NCI-H2196 treated with DMSO at 0.1 percent for 48 hours (cell line): ENCODE data around the gene CCDC51.
"Not testable (repeated sequence)": the region's sequence is repeated elsewhere in the genome, so short reads cannot be mapped to it uniquely, and the experiment has no call there.

Experiments
- DNase-seq: peaks from one replicate; lab custom pipeline; 2025; ENCODE audit not compliant: unreplicated experiment; lab: John Stamatoyannopoulos, UW

The CCDC51 gene

GRCh38 chr3:48408823-48409281 is 31.1 kb downstream of the CCDC51 start:
- DNase-seq = no peak

DNA sequence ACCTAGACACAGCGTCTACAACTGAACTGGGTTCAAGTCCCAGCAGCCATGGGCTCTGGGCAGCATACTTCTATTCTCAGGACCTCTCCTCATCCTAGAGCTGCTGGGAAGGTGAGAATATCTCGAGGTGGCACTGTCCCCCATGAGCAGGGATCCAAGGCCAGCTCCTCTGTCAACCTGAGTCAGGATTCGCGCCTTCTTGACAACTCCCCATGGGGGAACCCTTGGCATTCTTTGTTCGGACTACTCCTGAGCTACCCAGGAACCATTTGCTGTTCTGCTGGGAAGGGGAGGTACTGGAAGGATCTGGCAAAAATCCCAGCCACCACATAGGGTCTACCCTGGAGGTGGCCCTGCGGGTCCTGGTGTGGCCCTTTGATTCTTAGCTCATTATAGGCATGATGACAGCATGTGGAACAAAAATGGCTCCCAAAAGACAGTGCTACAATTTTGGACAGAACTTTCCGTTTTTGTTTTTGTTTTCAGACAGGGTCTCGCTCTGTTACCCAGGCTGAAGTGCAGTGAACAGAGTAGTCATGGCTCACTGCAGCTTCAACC is 32.3 kb downstream of the CCDC51 start:
- DNase-seq = no peak

DNA sequence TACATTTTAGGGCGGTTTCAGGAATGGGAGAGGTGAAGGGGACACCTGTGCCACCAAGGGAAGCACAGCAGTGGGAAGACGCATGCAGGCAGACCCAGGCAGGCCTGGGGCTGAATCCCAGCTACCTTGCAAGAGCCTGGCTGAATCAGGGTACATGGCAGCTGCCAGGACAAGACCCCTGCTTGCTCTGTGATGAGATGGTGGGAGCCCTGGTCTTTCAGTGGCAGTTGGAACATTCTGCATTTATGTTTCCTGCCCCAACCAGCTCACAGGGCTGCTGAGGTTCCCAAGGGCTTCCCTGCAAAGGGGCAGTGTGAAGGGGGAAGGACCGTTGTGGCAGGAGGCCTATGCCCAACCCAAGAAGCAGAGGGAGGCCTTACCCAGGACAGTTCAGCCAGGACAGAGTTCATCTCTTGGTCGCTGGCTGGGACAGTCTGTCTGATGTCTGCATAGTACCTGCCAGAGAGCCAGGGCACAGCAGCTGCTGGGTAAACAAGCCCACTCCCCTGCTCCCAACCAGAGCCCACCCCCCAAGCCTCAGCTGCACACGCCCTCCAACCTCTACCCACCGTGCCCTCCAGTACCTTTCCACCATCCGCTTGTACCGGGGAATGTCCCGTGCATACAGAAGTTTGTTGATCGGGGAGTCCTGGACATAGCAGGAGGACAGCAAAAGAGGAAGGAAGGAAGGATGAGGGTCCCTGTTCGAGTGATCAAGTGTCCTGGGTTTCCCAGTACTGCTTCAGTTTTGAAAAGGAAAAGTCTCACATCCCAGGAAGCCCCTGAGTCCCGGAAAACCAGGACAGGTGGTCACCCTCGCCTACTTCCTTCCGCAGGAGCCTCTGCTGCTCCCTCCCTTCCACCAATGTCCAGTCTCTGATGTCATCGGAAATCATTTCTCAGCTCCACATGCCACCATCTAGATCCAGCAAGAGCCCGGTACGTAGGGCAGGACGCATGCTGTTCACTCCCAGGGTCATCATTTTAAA is 33.2 kb downstream of the CCDC51 start:
- no peak for DNase-seq

GRCh38 chr3:48405971-48406370 is 33.9 kb downstream of the CCDC51 start:
- DNase-seq = no peak

DNA sequence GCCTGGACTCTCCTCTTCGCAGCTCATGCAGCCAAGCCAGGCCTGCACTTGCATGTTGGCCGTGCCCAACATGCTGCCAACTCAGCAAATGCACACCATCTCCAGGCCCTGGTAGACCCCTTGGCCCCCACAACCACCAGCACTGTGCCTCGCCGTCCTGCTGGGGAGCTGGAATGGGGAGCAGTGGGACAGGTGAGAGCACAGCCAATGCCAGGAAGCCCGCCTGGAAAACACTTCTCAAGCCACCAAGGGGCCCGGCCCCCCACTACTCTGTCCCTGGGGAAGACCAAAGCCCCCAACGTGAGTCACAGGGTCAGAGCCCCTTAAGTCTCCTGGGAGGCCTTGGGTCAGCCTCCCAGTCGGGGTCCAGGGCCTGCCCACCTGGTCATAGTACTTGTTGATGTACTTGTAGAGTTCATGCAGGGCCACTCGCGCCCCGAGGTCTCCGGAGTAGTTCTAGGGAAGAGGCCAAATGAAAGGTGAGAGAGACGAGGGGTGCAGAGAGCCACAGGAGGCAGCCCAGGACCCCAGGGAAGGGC is 34.5 kb downstream of the CCDC51 start:
- no peak for DNase-seq

DNA sequence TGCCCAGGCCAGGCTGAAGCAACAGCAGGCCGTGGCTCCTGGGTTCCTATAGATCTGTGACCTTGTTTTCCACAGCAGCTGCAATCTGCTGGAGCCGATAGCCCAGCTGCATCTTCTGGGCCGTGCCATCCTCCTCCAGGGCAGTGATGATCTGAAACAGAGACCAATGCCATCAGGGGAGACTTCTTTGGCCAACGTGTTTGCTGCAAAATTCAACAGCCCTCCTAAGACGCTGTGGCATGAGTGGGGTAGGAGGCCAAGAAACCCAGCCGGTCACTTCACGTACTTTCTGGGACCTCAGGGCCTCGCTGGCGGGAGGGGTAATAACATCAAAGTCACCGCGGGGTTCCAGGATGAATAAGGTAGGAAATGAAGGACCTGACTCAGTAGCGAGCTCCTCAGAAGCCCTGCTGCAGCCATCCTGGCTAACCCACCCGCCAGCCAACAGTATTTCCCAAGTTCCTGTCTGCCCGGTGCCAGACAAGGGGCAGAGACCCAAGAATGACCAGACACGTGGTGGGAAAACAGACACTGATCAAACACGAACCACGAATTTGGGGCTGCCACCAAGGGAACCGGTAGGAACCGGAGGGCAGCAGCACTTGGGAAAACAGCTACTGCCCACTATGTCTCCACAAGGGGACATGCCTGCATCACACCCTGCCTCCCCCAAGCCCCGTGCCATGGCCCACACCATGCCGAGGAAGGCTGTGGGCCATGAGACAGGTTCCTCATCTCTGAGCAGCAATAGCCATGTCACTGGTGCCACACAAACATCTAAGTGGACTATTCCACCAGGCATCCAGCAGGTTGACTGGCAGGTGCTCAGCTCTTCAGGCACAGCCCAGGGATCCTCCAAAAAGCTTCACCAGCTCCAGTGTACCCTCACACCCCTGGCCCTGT is 35.2 kb downstream of the CCDC51 start:
- DNase-seq = no peak

- no peak for DNase-seq
These were observed 36.1 kb downstream of the CCDC51 start for GRCh38 chr3:48403533-48404439.

DNA sequence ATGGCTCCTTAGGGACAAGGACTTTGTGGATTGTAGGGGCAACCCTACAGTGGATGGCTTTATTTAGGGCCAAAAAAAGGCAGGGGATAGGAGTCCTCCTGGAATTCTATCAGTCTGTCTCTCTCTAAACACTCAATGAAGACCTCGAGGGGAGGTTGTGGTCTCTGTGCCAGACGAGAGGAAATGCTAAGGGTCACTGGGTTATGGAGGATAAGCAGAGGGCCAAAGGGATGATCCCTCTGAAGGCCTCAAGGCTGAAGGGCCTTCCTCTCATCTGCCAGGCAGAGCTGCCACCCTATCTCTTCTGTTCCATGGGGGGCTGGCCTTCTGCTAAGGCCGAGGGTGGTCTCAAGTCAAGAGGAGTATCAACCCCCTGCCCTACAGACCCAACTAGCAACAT is 37.0 kb downstream of the CCDC51 start:
- no peak for DNase-seq

DNA sequence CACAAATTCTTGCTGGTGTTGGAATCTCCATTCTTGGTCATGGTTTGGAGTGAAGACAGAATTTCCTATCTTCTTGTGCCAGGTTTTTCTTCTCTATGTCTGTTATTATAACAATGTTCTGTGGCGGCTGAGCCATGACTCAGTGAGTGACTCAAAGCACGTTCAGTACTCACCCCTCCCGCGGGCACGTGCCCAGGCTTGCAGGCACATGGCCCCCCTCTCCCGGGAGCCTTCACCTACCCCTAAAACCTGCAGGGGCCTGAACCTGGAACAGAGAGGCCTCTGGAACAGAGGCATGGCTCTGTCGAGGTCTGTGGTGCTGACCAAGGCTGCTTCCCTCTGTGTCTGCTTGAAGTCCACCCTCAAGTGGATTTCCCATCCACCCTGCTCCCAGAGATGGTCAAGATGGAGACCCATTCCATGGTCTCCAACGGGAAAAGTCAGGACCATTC is 37.6 kb downstream of the CCDC51 start:
- DNase-seq = no peak

DNA sequence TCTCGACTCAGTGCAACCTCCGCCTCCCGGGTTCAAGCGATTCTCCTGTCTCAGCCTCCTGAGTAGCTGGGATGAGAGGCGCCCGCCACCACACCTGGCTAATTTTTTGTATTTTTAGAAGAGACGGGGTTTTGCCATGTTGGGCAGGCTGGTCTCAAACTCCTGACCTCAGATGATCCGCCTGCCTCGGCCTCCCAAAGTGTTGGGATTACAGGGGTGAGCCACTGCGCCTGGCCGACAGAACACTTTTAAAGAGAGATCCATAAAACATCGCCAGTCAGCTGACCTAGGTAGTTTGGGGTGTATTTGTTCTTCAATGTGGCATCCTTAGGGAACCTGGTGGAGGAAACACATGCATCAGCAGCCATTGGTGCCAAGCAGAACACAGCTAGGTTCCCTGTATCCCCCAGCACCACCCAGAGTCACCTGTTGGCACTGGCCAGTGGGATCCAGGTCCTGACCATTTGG is 38.5 kb downstream of the CCDC51 start:
- not testable (repeated sequence) for DNase-seq

- peak; percentile 1 for DNase-seq
These were observed 39.0 kb downstream of the CCDC51 start for GRCh38 chr3:48400824-48401433.

DNA sequence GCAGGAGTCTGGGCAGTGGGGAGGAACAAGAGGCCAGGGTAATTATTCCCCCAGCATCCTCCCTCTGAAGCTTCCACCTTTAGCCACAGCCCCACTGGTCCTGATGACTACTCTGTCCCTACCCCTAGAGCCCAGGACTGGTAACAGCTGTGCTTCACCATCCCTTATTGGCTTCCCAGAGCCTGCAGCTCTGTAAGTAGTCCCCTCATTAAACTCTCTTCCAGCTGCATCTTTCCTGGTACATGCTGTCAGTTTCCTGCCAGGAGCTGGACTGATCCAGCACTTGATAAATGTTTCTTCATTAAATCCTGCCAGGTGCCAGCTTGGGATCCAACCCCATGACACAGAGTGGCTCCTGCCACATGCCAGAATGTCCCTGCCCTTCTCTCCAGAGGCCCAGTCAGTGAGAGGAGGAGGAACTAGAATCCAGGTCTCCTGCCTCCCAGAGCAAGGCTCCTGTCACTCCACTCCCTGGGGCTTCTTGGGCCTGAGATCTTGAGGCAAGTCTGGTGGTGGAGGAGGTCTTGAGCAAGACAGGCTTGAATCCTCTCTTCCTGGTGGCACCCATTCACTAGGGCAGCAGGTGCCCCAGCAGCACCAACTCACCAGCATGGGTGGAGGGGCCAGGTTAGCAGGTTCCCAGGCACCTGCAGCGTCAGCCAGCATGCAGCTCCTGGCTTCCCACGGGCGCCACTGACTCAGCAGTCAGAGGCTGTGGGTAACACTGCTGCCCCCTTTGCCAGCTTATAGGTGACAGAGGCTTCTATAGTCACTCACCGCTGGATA is 40.3 kb downstream of the CCDC51 start:
- no peak for DNase-seq

GRCh38 chr3:48398701-48399386 is 41.1 kb downstream of the CCDC51 start:
- no peak for DNase-seq

GRCh38 chr3:48397767-48398681 is 41.9 kb downstream of the CCDC51 start:
- no peak for DNase-seq

DNA sequence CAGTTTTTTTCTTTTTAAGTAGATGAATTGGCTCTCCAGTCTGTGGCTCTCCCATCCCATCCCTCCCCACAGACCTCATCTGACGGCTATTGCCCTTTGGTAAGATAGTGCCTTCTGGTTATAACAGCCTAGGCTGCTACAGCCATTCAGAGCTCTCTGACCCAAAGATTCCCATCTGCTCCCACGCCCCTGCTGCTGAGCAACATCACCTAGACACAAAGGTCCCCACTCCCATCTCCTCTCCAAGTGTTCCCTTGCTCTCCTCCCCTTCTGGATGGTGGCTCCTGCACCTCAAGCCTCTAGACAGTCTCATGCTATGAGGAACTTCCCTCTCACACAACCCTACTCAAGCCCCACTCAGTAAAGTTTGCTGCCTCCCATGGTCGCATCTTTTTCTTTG is 44.2 kb downstream of the CCDC51 start:
- no peak for DNase-seq

GRCh38 chr3:48394391-48394790 is 45.5 kb downstream of the CCDC51 start:
- no peak for DNase-seq

- DNase-seq = no peak
These were observed 51.0 kb downstream of the CCDC51 start for GRCh38 chr3:48388966-48389365.
